ENCODE results near the gene ADAMTS13.
A peak's percentile ranks its signal among the peaks of the same experiment; 100 is the strongest.

Gene ADAMTS13

GRCh38 chr9:133455936-133456335 lies 33.8 kb downstream of the ADAMTS13 start:
- DNase-seq: no peak

GRCh38 chr9:133456409-133456808 lies 34.2 kb downstream of the ADAMTS13 start:
- no peak for DNase-seq

- no peak for DNase-seq
Measured at GRCh38 chr9:133457233-133457632, 35.1 kb downstream of the ADAMTS13 start.

GRCh38 chr9:133457748-133458147 lies 35.6 kb downstream of the ADAMTS13 start:
- no peak for DNase-seq

- no peak for DNase-seq
Measured at GRCh38 chr9:133458643-133459312, 36.6 kb downstream of the ADAMTS13 start.

- DNase-seq: peak; percentile 90
Measured at GRCh38 chr9:133459476-133460404, 37.6 kb downstream of the ADAMTS13 start, which contains the start of gene CACFD1. TSS of gene CACFD1 (plus strand) at chr9:133459978. CDS start at chr9:133460067, 89 bp downstream.

- DNase-seq: no peak
Measured at GRCh38 chr9:133460405-133461175, 38.4 kb downstream of the ADAMTS13 start.

GRCh38 chr9:133461975-133462374 lies 39.8 kb downstream of the ADAMTS13 start:
- no peak for DNase-seq

GRCh38 chr9:133463234-133463863 lies 41.2 kb downstream of the ADAMTS13 start:
- DNase-seq: no peak

GRCh38 chr9:133463864-133464615 lies 41.9 kb downstream of the ADAMTS13 start:
- no peak for DNase-seq

GRCh38 chr9:133464638-133465037 lies 42.5 kb downstream of the ADAMTS13 start:
- no peak for DNase-seq

GRCh38 chr9:133465984-133466383 lies 43.8 kb downstream of the ADAMTS13 start:
- DNase-seq: no peak

GRCh38 chr9:133467101-133467500 lies 44.9 kb downstream of the ADAMTS13 start:
- DNase-seq: no peak

- DNase-seq: no peak
Measured at GRCh38 chr9:133468374-133468773, 46.2 kb downstream of the ADAMTS13 start.

- DNase-seq: no peak
Measured at GRCh38 chr9:133468777-133469421, 46.7 kb downstream of the ADAMTS13 start.

- DNase-seq: no peak
Measured at GRCh38 chr9:133470427-133470924, 48.3 kb downstream of the ADAMTS13 start.

GRCh38 chr9:133470988-133471387 lies 48.8 kb downstream of the ADAMTS13 start:
- DNase-seq: no peak

- DNase-seq: no peak
Measured at GRCh38 chr9:133471551-133472276, 49.5 kb downstream of the ADAMTS13 start.

GRCh38 chr9:133472277-133472645 lies 50.1 kb downstream of the ADAMTS13 start:
- DNase-seq: no peak

- DNase-seq: no peak
Measured at GRCh38 chr9:133472753-133473378, 50.7 kb downstream of the ADAMTS13 start.
